Measurements from ENCODE around the gene PMEPA1.
A peak's percentile ranks its signal among the peaks of the same experiment; 100 is the strongest.

Gene PMEPA1

GRCh38 chr20:57653910-57654309 is 55.9 kb downstream of the PMEPA1 start:
- ATAC-seq (no peak), DNase-seq (ENCODE audit: low spot score in 2 of 2) (peak in 1 of 2 donors; percentile 41)
- Mint-ChIP-seq H3K9me3 (no peaks in the 10 kb centered on the region), H3K4me3 (no peak overlapping the region), H3K27ac (no peak overlapping the region), H3K4me1 (peaks cover 23% of the 10 kb centered on the region), H3K36me3 (no peaks in the 10 kb centered on the region)

DNA sequence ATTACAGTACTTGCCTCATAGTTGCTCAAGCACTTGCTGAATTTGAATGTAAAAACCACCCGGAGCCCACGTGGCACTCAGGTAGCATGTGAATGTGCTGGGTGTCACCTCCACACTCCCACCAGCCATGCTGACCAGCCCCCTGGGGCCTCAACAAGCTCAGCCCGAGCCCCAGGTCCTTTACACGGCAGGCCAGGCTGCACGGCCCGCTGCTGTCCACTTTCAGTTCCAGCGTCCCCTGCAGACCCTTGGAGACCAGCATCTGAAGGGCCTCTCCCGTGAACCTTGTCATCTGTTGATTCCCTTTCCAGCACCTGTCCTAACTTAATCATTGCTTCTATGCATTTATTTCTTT is 56.3 kb downstream of the PMEPA1 start:
- ATAC-seq = no peak
- Mint-ChIP-seq H3K4me3 (no peak overlapping the region), H3K9me3 (no peaks in the 10 kb centered on the region), H3K27ac (no peak overlapping the region), H3K4me1 (peaks cover 19% of the 10 kb centered on the region), H3K36me3 (no peaks in the 10 kb centered on the region)
- peak in 1 of 2 donors; percentile 45 for DNase-seq (ENCODE audit: low spot score in 2 of 2)

- Mint-ChIP-seq H3K36me3 (no peaks in the 10 kb centered on the region), H3K9me3 (no peaks in the 10 kb centered on the region), H3K4me1 (peaks cover 13% of the 10 kb centered on the region), H3K4me3 (no peak overlapping the region), H3K27ac (no peak overlapping the region)
- ATAC-seq (no peak), DNase-seq (ENCODE audit: low spot score in 2 of 2) (peak in 1 of 2 donors; percentile 41)
Observed at GRCh38 chr20:57652606-57653545, 56.9 kb downstream of the PMEPA1 start.

GRCh38 chr20:57651881-57652605 is 57.8 kb downstream of the PMEPA1 start:
- ATAC-seq (no peak), DNase-seq (ENCODE audit: low spot score in 2 of 2) (peak in 1 of 2 donors; percentile 40)
- Mint-ChIP-seq H3K36me3 (no peaks in the 10 kb centered on the region), H3K9me3 (no peaks in the 10 kb centered on the region), H3K27ac (no peak overlapping the region), H3K4me1 (peaks cover 11% of the 10 kb centered on the region), H3K4me3 (no peak overlapping the region)

GRCh38 chr20:57650756-57651483 is 58.9 kb downstream of the PMEPA1 start:
- H3K9me3 Mint-ChIP-seq = no peaks in the 10 kb centered on the region
- DNase-seq (ENCODE audit: low spot score in 2 of 2) (peak in 1 of 2 donors; percentile 18), ATAC-seq (no peak)
- H3K27ac Mint-ChIP-seq = no peak overlapping the region
- peaks cover 2% of the 10 kb centered on the region for H3K36me3 Mint-ChIP-seq
- H3K4me1 Mint-ChIP-seq = peaks cover 11% of the 10 kb centered on the region
- H3K4me3 Mint-ChIP-seq = no peak overlapping the region

GRCh38 chr20:57650266-57650665 is 59.5 kb downstream of the PMEPA1 start:
- DNase-seq (ENCODE audit: low spot score in 2 of 2) (no peak), ATAC-seq (no peak)
- no peak overlapping the region for H3K4me3 Mint-ChIP-seq
- no peaks in the 10 kb centered on the region for H3K9me3 Mint-ChIP-seq
- H3K36me3 Mint-ChIP-seq = peaks cover 4% of the 10 kb centered on the region
- H3K27ac Mint-ChIP-seq = no peak overlapping the region
- peaks cover 11% of the 10 kb centered on the region for H3K4me1 Mint-ChIP-seq

GRCh38 chr20:57649617-57650015 is 60.2 kb downstream of the PMEPA1 start:
- DNase-seq (ENCODE audit: low spot score in 2 of 2) (no peak), ATAC-seq (no peak)
- Mint-ChIP-seq H3K27ac (no peak overlapping the region), H3K9me3 (peaks cover 2% of the 10 kb centered on the region), H3K36me3 (peaks cover 4% of the 10 kb centered on the region), H3K4me3 (no peak overlapping the region), H3K4me1 (peaks cover 5% of the 10 kb centered on the region)

- no peak overlapping the region for H3K4me3 Mint-ChIP-seq
- H3K4me1 Mint-ChIP-seq = no peaks in the 10 kb centered on the region
- DNase-seq (ENCODE audit: low spot score in 2 of 2) = peak; percentile 1 to 37
- peaks cover 4% of the 10 kb centered on the region for H3K36me3 Mint-ChIP-seq
- no peak overlapping the region for H3K27ac Mint-ChIP-seq
- peaks cover 4% of the 10 kb centered on the region for H3K9me3 Mint-ChIP-seq
- no peak for ATAC-seq
Observed at GRCh38 chr20:57648878-57649616, 60.8 kb downstream of the PMEPA1 start.

GRCh38 chr20:57647933-57648785 is 61.7 kb downstream of the PMEPA1 start:
- H3K4me1 Mint-ChIP-seq = no peaks in the 10 kb centered on the region
- H3K36me3 Mint-ChIP-seq = peaks cover 4% of the 10 kb centered on the region
- no peak overlapping the region for H3K4me3 Mint-ChIP-seq
- H3K27ac Mint-ChIP-seq = no peak overlapping the region
- ATAC-seq (no peak), DNase-seq (ENCODE audit: low spot score in 2 of 2) (peak; percentile 0 to 25)
- peaks cover 6% of the 10 kb centered on the region for H3K9me3 Mint-ChIP-seq

- H3K9me3 Mint-ChIP-seq = peaks cover 6% of the 10 kb centered on the region
- H3K36me3 Mint-ChIP-seq = peaks cover 4% of the 10 kb centered on the region
- ATAC-seq = no peak
- H3K4me1 Mint-ChIP-seq = no peaks in the 10 kb centered on the region
- peak; percentile 0 to 41 for DNase-seq (ENCODE audit: low spot score in 2 of 2)
- H3K4me3 Mint-ChIP-seq = no peak overlapping the region
- H3K27ac Mint-ChIP-seq = no peak overlapping the region
Observed at GRCh38 chr20:57647006-57647932, 62.5 kb downstream of the PMEPA1 start.

- ATAC-seq (no peak), DNase-seq (ENCODE audit: low spot score in 2 of 2) (no peak)
- H3K27ac Mint-ChIP-seq = no peak overlapping the region
- no peak overlapping the region for H3K4me3 Mint-ChIP-seq
- H3K4me1 Mint-ChIP-seq = no peaks in the 10 kb centered on the region
- peaks cover 14% of the 10 kb centered on the region for H3K9me3 Mint-ChIP-seq
- no peaks in the 10 kb centered on the region for H3K36me3 Mint-ChIP-seq
Observed at GRCh38 chr20:57638895-57639236, 70.9 kb downstream of the PMEPA1 start.

- DNase-seq (ENCODE audit: low spot score in 2 of 2) (no peak), ATAC-seq (no peak)
- no peaks in the 10 kb centered on the region for H3K36me3 Mint-ChIP-seq
- no peak overlapping the region for H3K4me3 Mint-ChIP-seq
- H3K9me3 Mint-ChIP-seq = peaks cover 14% of the 10 kb centered on the region
- H3K27ac Mint-ChIP-seq = no peak overlapping the region
- H3K4me1 Mint-ChIP-seq = peaks cover 3% of the 10 kb centered on the region
Observed at GRCh38 chr20:57638173-57638894, 71.5 kb downstream of the PMEPA1 start.
